ENCODE results near the gene PUS1.

- TF ChIP-seq TAF1 (IDR thresholded peaks at IDR 0.05; ENCODE audit: low read depth) = no peak
- no peak for TF ChIP-seq YY1 (IDR thresholded peaks at IDR 0.05; ENCODE audit: low read depth)
- no peak for TF ChIP-seq REST (IDR thresholded peaks at IDR 0.05; ENCODE audit: low read depth)
- no peak for TF ChIP-seq TEAD4 (IDR thresholded peaks at IDR 0.05)
- TF ChIP-seq CEBPB (IDR thresholded peaks at IDR 0.05) = no peak
- no peak for TF ChIP-seq RAD21 (IDR thresholded peaks at IDR 0.05; ENCODE audit: low read depth)
- no peak for TF ChIP-seq EP300 (IDR thresholded peaks at IDR 0.05; ENCODE audit: borderline replicate concordance)
- TF ChIP-seq EGR1 (IDR thresholded peaks at IDR 0.05) = no peak
Observed at GRCh38 chr12:131941987-131942341, 12.9 kb downstream of the PUS1 start.
